Measurements from ENCODE around the gene FYB2. TPM values are rescaled to one million over a fixed set of nuclear protein-coding genes. Genes with fewer than 3 reads are reported as not detected.

FYB2 gene
- total RNA-seq, 1 experiment from 2014 or later, result not detected

DNA sequence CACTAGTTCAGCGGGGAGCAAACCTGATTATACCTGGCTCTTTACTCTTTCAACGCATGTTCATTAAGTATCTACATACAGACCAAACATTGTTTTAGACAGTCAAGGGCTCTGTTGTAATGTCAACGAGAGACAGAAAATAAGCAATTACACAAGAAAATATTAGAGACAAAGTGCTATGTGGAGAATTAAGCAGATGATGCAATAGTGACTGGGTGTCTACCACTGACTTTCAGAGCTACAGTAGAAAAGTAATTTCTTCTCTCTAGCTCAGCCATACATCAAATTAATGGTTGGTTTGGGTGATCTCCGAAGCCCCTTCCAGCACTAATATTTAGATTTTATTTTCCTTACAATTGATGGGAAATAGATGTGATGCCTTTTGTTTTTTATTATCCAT, 23.3 kb downstream of the FYB2 start:
- DNase-seq, result no peak
- BruUV-seq (replicated peaks), result no TSS peak
- Histone ChIP-seq H3K36me3 (ENCODE audit: low read depth) (no peaks in the 10 kb centered on the region), H3F3A (ENCODE audit: insufficient read depth, low read depth) (no peaks in the 10 kb centered on the region), H3K79me2 (ENCODE audit: low read depth) (no peaks in the 10 kb centered on the region), H3K27me3 (ENCODE audit: insufficient read depth, low read depth) (no peaks in the 10 kb centered on the region), H4K20me1 (ENCODE audit: insufficient read depth) (no peaks in the 10 kb centered on the region), H3K9me2 (ENCODE audit: insufficient read depth) (no peaks in the 10 kb centered on the region), H3K4me3 (no peak overlapping the region), H2AFZ (no peak overlapping the region), H3K9me3 (ENCODE audit: insufficient read depth, low read depth) (no peaks in the 10 kb centered on the region), H3K4me2 (no peak overlapping the region), H3K27ac (no peak overlapping the region), H3K4me1 (replicated peaks; ENCODE audit: insufficient read depth) (no peaks in the 10 kb centered on the region)
- ChIA-PET CTCF (no interaction called here), POLR2A (ENCODE audit: unreplicated experiment) (no interaction called here)
- intact Hi-C loops (cut with micrococcal nuclease; ENCODE audit: unreplicated experiment), result no loop called here
- TF ChIP-seq, protein P1, sequence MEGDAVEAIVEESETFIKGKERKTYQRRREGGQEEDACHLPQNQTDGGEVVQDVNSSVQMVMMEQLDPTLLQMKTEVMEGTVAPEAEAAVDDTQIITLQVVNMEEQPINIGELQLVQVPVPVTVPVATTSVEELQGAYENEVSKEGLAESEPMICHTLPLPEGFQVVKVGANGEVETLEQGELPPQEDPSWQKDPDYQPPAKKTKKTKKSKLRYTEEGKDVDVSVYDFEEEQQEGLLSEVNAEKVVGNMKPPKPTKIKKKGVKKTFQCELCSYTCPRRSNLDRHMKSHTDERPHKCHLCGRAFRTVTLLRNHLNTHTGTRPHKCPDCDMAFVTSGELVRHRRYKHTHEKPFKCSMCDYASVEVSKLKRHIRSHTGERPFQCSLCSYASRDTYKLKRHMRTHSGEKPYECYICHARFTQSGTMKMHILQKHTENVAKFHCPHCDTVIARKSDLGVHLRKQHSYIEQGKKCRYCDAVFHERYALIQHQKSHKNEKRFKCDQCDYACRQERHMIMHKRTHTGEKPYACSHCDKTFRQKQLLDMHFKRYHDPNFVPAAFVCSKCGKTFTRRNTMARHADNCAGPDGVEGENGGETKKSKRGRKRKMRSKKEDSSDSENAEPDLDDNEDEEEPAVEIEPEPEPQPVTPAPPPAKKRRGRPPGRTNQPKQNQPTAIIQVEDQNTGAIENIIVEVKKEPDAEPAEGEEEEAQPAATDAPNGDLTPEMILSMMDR (conservative IDR thresholded peaks at IDR 0.05), result no peak
- no peak for TF ChIP-seq EZH2 (IDR thresholded peaks at IDR 0.05; ENCODE audit: low read depth)

DNA sequence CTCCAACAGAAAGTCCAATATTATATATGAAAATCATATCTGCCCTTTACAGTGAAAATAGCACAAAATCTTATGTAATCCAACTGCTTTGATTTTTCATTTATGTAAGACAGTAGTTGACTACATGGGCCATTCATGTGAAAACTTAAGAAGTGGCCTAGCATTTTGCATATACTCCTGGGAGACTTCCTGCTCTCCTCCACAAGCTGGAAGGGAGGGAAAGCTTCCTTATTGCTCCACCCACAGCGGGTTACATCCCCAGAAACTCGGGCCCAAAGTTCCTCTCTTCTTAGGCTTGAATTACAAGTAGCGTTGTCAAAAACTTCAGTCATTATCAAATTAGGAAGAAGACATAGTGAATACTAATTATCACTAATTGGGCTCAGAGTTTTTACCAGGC, 29.2 kb downstream of the FYB2 start:
- Histone ChIP-seq H3K36me3 (ENCODE audit: low read depth) (no peaks in the 10 kb centered on the region), H3K4me2 (no peak overlapping the region), H3K27me3 (ENCODE audit: insufficient read depth, low read depth) (no peaks in the 10 kb centered on the region), H3K9me2 (ENCODE audit: insufficient read depth) (no peaks in the 10 kb centered on the region), H3F3A (ENCODE audit: insufficient read depth, low read depth) (no peaks in the 10 kb centered on the region), H3K4me1 (replicated peaks; ENCODE audit: insufficient read depth) (no peaks in the 10 kb centered on the region), H3K79me2 (ENCODE audit: low read depth) (no peaks in the 10 kb centered on the region), H3K9me3 (ENCODE audit: insufficient read depth, low read depth) (no peaks in the 10 kb centered on the region), H2AFZ (no peak overlapping the region), H4K20me1 (ENCODE audit: insufficient read depth) (no peaks in the 10 kb centered on the region), H3K4me3 (no peak overlapping the region), H3K27ac (no peak overlapping the region)
- POLR2A ChIA-PET (ENCODE audit: unreplicated experiment), result no interaction called here
- intact Hi-C loops (cut with micrococcal nuclease; ENCODE audit: unreplicated experiment), result no loop called here
- TF ChIP-seq, protein P1 (conservative IDR thresholded peaks at IDR 0.05), result no peak
- no peak for TF ChIP-seq EZH2 (IDR thresholded peaks at IDR 0.05; ENCODE audit: low read depth)
- no peak for DNase-seq
- CTCF ChIA-PET, result no interaction called here
- BruUV-seq (replicated peaks), result no TSS peak

DNA sequence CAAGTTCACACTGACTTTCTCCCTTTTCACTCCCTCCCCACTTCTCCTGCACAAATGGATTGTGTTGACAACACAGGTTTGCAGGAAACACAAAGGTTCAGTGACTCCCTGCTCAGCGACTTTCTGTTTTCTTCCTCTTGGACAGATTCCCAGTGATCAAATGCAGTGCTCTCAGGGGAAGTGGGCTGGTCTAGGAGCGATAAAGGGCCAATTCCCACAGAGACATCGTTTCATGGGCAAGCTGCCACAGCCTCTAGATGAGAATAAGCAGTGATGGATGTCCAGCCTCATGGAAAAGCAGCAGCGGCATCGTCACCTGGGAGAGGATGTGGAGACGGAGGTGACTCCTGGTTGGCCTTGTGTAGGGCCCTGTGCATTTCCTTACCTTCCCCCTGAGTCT, 30.6 kb downstream of the FYB2 start:
- no peaks in the 10 kb centered on the region for H3K36me3 ChIP-seq (ENCODE audit: low read depth)
- ChIA-PET CTCF (no interaction called here), POLR2A (ENCODE audit: unreplicated experiment) (no interaction called here)
- H3K4me1 ChIP-seq (replicated peaks; ENCODE audit: insufficient read depth), result no peaks in the 10 kb centered on the region
- 0 out of 2 replicates have a peak overlapping the region, but pooled peaks have one; percentile 3 for H3K4me2 ChIP-seq
- H3K27me3 ChIP-seq (ENCODE audit: insufficient read depth, low read depth), result no peaks in the 10 kb centered on the region
- H3K4me3 ChIP-seq, result no peak overlapping the region
- H2AFZ ChIP-seq, result no peak overlapping the region
- no peak overlapping the region for H3K27ac ChIP-seq
- peak in 1 of 2 experiments; percentile 15 for DNase-seq
- no TSS peak for BruUV-seq (replicated peaks)
- no peaks in the 10 kb centered on the region for H3F3A ChIP-seq (ENCODE audit: insufficient read depth, low read depth)
- H3K9me3 ChIP-seq (ENCODE audit: insufficient read depth, low read depth), result no peaks in the 10 kb centered on the region
- H3K9me2 ChIP-seq (ENCODE audit: insufficient read depth), result no peaks in the 10 kb centered on the region
- intact Hi-C loops (cut with micrococcal nuclease; ENCODE audit: unreplicated experiment), result no loop called here
- no peaks in the 10 kb centered on the region for H4K20me1 ChIP-seq (ENCODE audit: insufficient read depth)
- no peaks in the 10 kb centered on the region for H3K79me2 ChIP-seq (ENCODE audit: low read depth)
- TF ChIP-seq, protein P1 (conservative IDR thresholded peaks at IDR 0.05), result no peak
- no peak for TF ChIP-seq EZH2 (IDR thresholded peaks at IDR 0.05; ENCODE audit: low read depth)
